A673 (cell line): ENCODE measurements around the gene PLCG2.

Experiments
- EZH2 ChIP-seq: fragments of 200-600 bp; sonication (generic); IDR thresholded peaks from 2 replicates; pipeline ENCODE4 v1.6.1; 2017; ENCODE audit warnings: borderline replicate concordance, low read depth, mild to moderate bottlenecking, mixed read lengths, antibody characterized with exemption, low read length; ENCODE audit not compliant: poor library complexity, severe bottlenecking
- TF ChIP-seq, protein P1 (sequence below): fragments of 300-800, 200-600 bp; sonication (generic); conservative IDR thresholded peaks from 2 replicates; pipeline ENCODE4 v1.5.1; 2017; ENCODE audit warnings: low read depth, mild to moderate bottlenecking, antibody characterized with exemption, low read length, moderate library complexity, mixed read lengths

- TF ChIP-seq, protein P1, sequence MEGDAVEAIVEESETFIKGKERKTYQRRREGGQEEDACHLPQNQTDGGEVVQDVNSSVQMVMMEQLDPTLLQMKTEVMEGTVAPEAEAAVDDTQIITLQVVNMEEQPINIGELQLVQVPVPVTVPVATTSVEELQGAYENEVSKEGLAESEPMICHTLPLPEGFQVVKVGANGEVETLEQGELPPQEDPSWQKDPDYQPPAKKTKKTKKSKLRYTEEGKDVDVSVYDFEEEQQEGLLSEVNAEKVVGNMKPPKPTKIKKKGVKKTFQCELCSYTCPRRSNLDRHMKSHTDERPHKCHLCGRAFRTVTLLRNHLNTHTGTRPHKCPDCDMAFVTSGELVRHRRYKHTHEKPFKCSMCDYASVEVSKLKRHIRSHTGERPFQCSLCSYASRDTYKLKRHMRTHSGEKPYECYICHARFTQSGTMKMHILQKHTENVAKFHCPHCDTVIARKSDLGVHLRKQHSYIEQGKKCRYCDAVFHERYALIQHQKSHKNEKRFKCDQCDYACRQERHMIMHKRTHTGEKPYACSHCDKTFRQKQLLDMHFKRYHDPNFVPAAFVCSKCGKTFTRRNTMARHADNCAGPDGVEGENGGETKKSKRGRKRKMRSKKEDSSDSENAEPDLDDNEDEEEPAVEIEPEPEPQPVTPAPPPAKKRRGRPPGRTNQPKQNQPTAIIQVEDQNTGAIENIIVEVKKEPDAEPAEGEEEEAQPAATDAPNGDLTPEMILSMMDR = no peak
- no peak for TF ChIP-seq EZH2
These were observed 112.8 kb downstream of the PLCG2 start for GRCh38 chr16:81891736-81892364.
